GM19324 (cell line): ENCODE data around the gene B3GAT2.
A peak's percentile ranks its signal among the peaks of the same experiment; 100 is the strongest.

ENCODE experiments used
- ATAC-seq: cut with Tn5 transposase; IDR thresholded peaks from one replicate; pipeline ENCODE4 v1.9.1; 2021; ENCODE audit warnings: mild to moderate bottlenecking, moderate library complexity; ENCODE audit not compliant: unreplicated experiment, low FRiP score

B3GAT2 gene

GRCh38 chr6:70901324-70901723, 55.5 kb downstream of the B3GAT2 start:
- no peak for ATAC-seq

GRCh38 chr6:70900047-70900446, 56.8 kb downstream of the B3GAT2 start:
- no peak for ATAC-seq

- no peak for ATAC-seq
Measured at GRCh38 chr6:70894001-70894400, 62.9 kb downstream of the B3GAT2 start.

GRCh38 chr6:70889270-70889669, 67.6 kb downstream of the B3GAT2 start:
- no peak for ATAC-seq

- no peak for ATAC-seq
Measured at GRCh38 chr6:70886661-70887060, 70.2 kb downstream of the B3GAT2 start.

- no peak for ATAC-seq
Measured at GRCh38 chr6:70886071-70886470, 70.8 kb downstream of the B3GAT2 start.

- ATAC-seq = no peak
Measured at GRCh38 chr6:70884074-70884983, 72.5 kb downstream of the B3GAT2 start.

- no peak for ATAC-seq
Measured at GRCh38 chr6:70879496-70879895, 77.4 kb downstream of the B3GAT2 start.

- ATAC-seq = no peak
Measured at GRCh38 chr6:70874181-70874913, 82.5 kb downstream of the B3GAT2 start.

- no peak for ATAC-seq
Measured at GRCh38 chr6:70872469-70872868, 84.4 kb downstream of the B3GAT2 start.

GRCh38 chr6:70864401-70864800, 92.5 kb downstream of the B3GAT2 start:
- ATAC-seq = no peak

GRCh38 chr6:70863343-70863742, 93.5 kb downstream of the B3GAT2 start:
- no peak for ATAC-seq

- ATAC-seq = no peak
Measured at GRCh38 chr6:70860920-70861319, 95.9 kb downstream of the B3GAT2 start.

GRCh38 chr6:70860045-70860444, 96.8 kb downstream of the B3GAT2 start:
- ATAC-seq = no peak

GRCh38 chr6:70857387-70858077, 99.3 kb downstream of the B3GAT2 start:
- peak; percentile 96 for ATAC-seq

- no peak for ATAC-seq
Measured at GRCh38 chr6:70852667-70853246, 104.1 kb downstream of the B3GAT2 start.

GRCh38 chr6:70849348-70850069, 107.4 kb downstream of the B3GAT2 start:
- no peak for ATAC-seq

GRCh38 chr6:70847106-70848084, 109.5 kb downstream of the B3GAT2 start:
- no peak for ATAC-seq
